Inflammatory macrophage treated with lipopolysaccharide for 1 hour (primary cell): ENCODE data around the gene CDK4.

ENCODE experiments used
- DNase-seq, 2 donors: peaks; one replicate each; pipeline ENCODE4 v3.0.0-alpha.2; 2020 to 2022

CDK4 gene

DNA sequence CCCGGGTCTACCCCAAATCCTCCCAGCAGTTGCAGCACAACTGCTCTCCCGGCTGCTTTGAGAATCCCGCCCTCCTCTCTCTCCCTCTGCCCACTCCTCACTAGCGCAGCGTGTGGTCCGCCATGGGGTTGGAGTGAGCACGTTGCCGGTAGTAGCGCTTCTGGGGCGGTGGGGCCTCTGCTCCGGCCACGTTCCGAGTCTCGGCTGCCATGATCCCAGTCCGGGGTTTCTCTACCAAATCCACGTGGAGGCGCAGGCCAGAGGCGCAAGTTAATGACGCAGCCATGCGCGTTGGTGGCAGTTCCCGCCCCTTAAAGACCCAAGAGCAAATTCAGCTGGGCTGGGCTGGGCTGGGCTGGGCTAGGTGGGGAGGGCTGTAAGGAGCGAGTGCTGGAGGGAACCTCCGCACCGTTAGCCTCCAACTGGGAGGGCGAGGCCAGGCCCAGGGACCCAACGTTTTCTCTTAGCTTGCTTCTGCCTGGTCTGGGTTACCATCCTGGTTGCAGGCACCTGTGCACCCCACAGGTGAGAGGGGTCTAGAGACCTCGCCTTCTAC lies 19.8 kb upstream of the CDK4 start, which contains the start of gene METTL1:
TSS of gene METTL1 (minus strand) at position 233 of the 556 bp plus-strand sequence. CDS start at position 211, 22 bp downstream.
- peak; percentile 96 to 98 for DNase-seq

- peak; percentile 97 to 99 for DNase-seq
Measured at GRCh38 chr12:57771236-57771872, 19.2 kb upstream of the CDK4 start.

- DNase-seq = peak; percentile 51 to 67
Measured at GRCh38 chr12:57770734-57771133, 18.6 kb upstream of the CDK4 start.

GRCh38 chr12:57769594-57769993 lies 17.5 kb upstream of the CDK4 start:
- no peak for DNase-seq

- no peak for DNase-seq
Measured at GRCh38 chr12:57767876-57768275, 15.8 kb upstream of the CDK4 start.

GRCh38 chr12:57767305-57767698 lies 15.2 kb upstream of the CDK4 start:
- peak in 1 of 2 donors; percentile 49 for DNase-seq

GRCh38 chr12:57766464-57767304 lies 14.6 kb upstream of the CDK4 start, which contains the start of gene CYP27B1:
Gene CYP27B1 (minus strand): TSS chr12:57767078. CDS start chr12:57767041, 37 bp downstream.
- DNase-seq = peak in 1 of 2 donors; percentile 80

DNA sequence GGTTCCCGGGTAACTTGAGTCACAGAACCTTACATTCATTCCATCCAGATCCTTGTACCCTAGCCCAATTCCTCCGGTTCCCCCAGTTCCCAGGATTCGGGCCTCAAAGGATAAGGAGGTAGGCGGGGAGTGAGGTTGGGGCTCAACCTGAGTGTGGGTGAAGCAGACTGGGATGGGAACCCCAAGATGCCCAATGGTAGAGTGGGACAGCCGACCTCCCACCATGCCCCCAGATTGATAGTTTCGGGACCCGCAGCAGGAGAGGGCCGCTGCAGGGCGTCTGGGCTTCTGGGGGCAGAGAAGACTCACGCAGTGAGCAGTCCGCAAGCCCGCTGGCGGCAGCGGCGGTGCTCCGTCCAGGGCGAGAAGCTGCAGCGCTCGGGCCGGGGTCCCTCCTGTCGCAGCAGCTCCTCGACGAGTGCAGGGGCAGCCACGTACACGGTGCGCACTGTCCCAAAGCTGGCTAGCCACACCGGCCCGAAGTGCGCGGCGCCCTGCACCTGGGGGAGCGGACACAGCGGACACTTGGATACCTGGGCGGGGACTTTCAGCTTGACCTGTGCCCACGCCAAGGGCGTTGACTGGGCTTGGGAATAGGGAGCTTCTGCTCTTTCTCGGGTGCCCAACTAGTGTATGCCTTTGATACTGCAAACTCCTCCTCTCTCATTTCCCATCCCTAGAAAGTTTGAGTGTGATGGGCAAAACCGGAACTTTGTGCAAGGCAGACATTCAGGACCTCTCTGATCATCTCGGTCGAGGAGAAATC lies 13.8 kb upstream of the CDK4 start:
- DNase-seq = peak; percentile 31 to 48

DNA sequence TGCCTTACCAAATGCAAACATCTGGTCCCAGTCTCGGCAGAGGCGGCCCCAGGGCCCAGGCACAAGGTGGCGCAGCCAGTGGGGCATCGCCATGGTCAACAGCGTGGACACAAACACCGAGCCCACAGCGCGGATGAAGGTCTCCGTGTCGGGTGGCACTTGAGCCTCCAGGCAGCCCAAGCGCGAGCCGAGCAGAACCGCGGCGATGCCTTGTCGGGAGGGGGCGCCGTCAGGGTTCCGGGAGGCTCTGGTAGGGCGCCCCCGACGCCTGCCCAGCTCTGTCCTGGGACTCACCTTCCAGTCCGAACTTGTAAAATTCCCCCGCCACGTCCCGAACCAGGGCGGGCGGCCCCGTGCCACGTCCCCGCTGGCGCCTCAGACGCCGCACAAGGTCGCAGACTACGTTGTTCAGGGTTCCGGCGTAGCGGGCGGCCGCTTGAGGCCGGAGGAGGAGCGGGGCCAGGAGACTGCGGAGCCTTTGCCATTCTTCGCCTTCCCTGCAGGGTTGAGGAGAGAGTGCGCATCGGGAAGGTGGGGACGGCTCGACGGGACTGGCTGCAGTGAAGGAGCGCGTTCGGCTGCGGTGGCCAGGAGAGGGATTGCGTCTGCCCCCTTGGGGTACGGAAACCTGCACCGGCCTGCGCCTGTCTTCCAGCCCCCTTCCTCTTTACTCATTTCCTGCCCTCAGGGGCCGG lies 13.0 kb upstream of the CDK4 start:
- DNase-seq = peak; percentile 45 to 49

DNA sequence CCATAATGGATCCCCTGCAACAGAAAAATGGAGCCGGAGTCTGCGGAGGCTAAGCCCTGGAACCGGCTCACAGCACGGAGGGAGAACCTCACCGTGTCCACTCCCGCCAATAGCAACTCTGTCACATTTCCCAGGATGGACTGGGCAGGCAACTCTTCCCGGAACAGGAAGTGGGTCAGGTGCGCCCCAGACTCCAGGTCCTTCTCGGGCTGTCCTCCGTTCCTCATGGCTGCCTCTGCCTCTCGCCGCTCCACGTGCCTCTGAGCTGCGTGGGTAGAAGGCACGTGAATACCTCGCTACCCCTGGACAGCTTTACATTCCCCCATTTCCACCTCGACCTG lies 12.5 kb upstream of the CDK4 start:
- DNase-seq = no peak

DNA sequence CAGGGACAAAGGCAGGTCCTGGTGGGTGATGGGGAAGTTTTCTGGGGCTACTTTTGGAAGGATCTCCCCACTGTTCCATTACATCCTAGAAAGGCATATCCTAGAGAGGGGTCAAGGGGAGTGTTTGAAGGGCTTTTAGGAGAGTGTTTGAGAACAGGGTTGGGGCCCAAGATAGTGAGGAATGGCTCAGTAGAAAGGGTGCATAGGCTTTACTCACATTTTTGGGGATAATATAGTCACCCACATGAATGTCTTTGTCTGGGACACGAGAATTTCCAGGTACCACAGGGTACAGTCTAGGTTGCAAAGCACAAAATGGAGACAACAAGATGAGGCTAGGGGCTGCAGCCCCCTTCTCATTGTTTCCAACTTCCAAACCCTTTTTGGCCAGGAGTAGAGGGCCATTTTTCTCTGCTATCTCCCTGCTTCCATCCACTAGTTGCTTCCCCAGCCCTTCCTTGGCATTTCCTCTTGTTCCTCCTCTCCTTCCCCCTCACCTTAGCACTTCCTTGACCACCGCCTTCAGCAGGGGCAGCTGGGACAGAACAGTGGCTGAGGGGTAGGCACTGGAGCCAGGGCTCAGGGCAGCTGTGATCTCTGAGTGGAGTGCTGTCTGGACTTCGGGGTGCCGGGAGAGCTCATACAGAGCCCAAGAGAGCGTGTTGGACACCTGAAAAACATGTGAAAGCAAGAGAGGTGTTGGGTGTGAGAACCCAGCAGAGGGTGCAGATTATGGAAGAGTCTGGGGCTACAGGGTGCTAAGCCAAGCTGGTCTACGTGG lies 12.0 kb upstream of the CDK4 start:
- DNase-seq = no peak

DNA sequence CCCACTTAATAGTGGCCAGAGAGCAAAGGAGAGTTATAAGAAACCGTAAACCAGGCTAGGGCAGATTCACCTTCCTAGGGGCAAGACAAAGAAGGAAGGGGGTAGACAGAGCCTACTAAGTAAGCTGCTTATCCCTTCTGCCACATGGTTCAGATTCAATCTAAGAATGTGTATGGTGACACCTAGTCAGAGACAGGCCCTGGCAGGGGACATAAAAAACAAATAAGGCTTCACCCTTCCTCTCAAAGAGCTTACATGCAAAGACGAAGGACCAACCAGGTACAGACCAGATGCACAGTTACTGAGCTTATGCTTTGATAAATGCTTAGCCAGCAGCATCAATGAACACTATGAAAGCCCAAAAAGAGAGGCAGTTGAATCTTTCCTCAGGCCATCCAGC lies 10.4 kb upstream of the CDK4 start:
- DNase-seq = no peak

- no peak for DNase-seq
Measured at GRCh38 chr12:57761391-57761998, 9.4 kb upstream of the CDK4 start.

- no peak for DNase-seq
Measured at GRCh38 chr12:57760347-57760982, 8.4 kb upstream of the CDK4 start.

GRCh38 chr12:57759360-57759980 lies 7.4 kb upstream of the CDK4 start:
- DNase-seq = no peak

- DNase-seq = no peak
Measured at GRCh38 chr12:57758552-57759359, 6.6 kb upstream of the CDK4 start.

- DNase-seq = no peak
Measured at GRCh38 chr12:57757771-57758170, 5.7 kb upstream of the CDK4 start.

- DNase-seq = peak; percentile 44 to 74
Measured at GRCh38 chr12:57756406-57757341, 4.6 kb upstream of the CDK4 start.
